GM12878 (cell line): Measurements from ENCODE around the gene PC. TPM values are rescaled to one million over a fixed set of nuclear protein-coding genes. Genes with fewer than 3 reads are reported as not detected.

Experiments
- ATAC-seq: fragments of 200-7000 bp; cut with Tn5 transposase; 3 replicates; pipeline ENCODE4 v1.9.1; 2020; ENCODE audit warnings: mild to moderate bottlenecking, moderate library complexity
- BruUV-seq: library from RNA; stranded (reverse); fragments of 400-500 nt; replicated peaks from 2 replicates; lab custom pipeline; 2021; lab: Mats Ljungman, UMichigan
- CTCF ChIA-PET: fragments of 300-600 bp; sonication (Branson Sonifier 250); formaldehyde crosslinking; extraction: SDS; loops from one replicate; lab custom pipeline; 2021; ENCODE audit warnings: inconsistent platforms; lab: Yijun Ruan, JAX
- POLR2A ChIA-PET: fragments of 350-600 bp; formaldehyde crosslinking; extraction: SDS; loops from one replicate; lab custom pipeline; 2021; ENCODE audit warnings: inconsistent platforms; lab: Charles Lee
- RAD21 ChIA-PET: fragments of 300-600 bp; sonication (Branson Sonifier 250); formaldehyde crosslinking; loops from one replicate; lab custom pipeline; 2023; ENCODE audit warnings: antibody characterized with exemption; ENCODE audit not compliant: unreplicated experiment; lab: Charles Lee
- SMC1A ChIA-PET: fragments of 300-600 bp; sonication (Branson Sonifier 250); formaldehyde crosslinking; loops from one replicate; lab custom pipeline; 2023; ENCODE audit not compliant: unreplicated experiment, uncharacterized antibody; lab: Charles Lee
- DNase-seq: peaks from one replicate; pipeline ENCODE4 v3.0.0-alpha.2; 2011; ENCODE audit warnings: low read depth, low spot score
- FAIRE-seq: peaks from 3 replicates; lab custom pipeline; 2011; peaks lifted over from hg19 to GRCh38; lab: Jason Lieb, UNC
- H2AFZ ChIP-seq: 2 replicates; pipeline ENCODE4 v1.6.0; 2011; ENCODE audit warnings: low read depth, low read length, control low read depth; ENCODE audit not compliant: control insufficient read depth
- H3K27ac ChIP-seq: 2 replicates; pipeline ENCODE4 v1.5.1; 2011; ENCODE audit warnings: control low read depth; ENCODE audit not compliant: control insufficient read depth, insufficient read depth
- H3K27me3 ChIP-seq, 2 experiments: replicated peaks in 1 of 2; 2 replicates each; pipeline versions ENCODE4 v1.6.0 to v1.6.1; 2011; ENCODE audit warnings: low read length in 1 of 2; ENCODE audit not compliant: control insufficient read depth in 2 of 2, insufficient read depth in 2 of 2
- H3K36me3 ChIP-seq, 2 experiments: 2 replicates each; pipeline ENCODE4 v1.5.1; 2011; ENCODE audit warnings: low read length in 1 of 2; ENCODE audit not compliant: control insufficient read depth in 2 of 2, insufficient read depth in 2 of 2
- H3K4me1 ChIP-seq: 2 replicates; pipeline ENCODE4 v1.6.1; 2011; ENCODE audit warnings: mild to moderate bottlenecking, low read length, moderate library complexity, mixed read lengths; ENCODE audit not compliant: control insufficient read depth, insufficient read depth
- H3K4me2 ChIP-seq: 2 replicates; pipeline ENCODE4 v1.6.0; 2011; ENCODE audit warnings: control low read depth; ENCODE audit not compliant: control insufficient read depth, insufficient read depth
- H3K4me3 ChIP-seq: fragments of 200-600 bp; sonication (generic); 2 replicates; pipeline ENCODE4 v1.5.1; 2016
- H3K79me2 ChIP-seq: 2 replicates; pipeline ENCODE4 v1.6.0; 2011; ENCODE audit warnings: low read length; ENCODE audit not compliant: control insufficient read depth, insufficient read depth
- H3K9ac ChIP-seq: 2 replicates; pipeline ENCODE4 v1.8.0; 2011; ENCODE audit warnings: low read length, control low read depth, mixed read lengths; ENCODE audit not compliant: control insufficient read depth, insufficient read depth
- H3K9me3 ChIP-seq: replicated peaks from 3 replicates; pipeline ENCODE4 v1.5.1; 2011; ENCODE audit warnings: mild to moderate bottlenecking, low read length; ENCODE audit not compliant: control insufficient read depth, insufficient read depth
- H4K20me1 ChIP-seq: 2 replicates; pipeline ENCODE4 v1.6.0; 2011; ENCODE audit not compliant: control insufficient read depth, insufficient read depth
- BACH1 ChIP-seq: fragments of 450-650 bp; IDR thresholded peaks from 2 replicates; pipeline ENCODE4 v1.6.1; 2017; ENCODE audit warnings: mild to moderate bottlenecking, borderline replicate concordance
- CHD1 ChIP-seq: IDR thresholded peaks from 2 replicates; pipeline ENCODE4 v1.6.1; 2012; ENCODE audit warnings: low read depth, low read length, improper control_type of control experiment
- CTCF ChIP-seq, 3 experiments: IDR thresholded peaks in 2 of 3; conservative IDR thresholded peaks in 1 of 3; 2 replicates each; pipeline ENCODE4 v1.5.1; 2011; ENCODE audit warnings: low read depth in 3 of 3, low read length in 3 of 3, mild to moderate bottlenecking in 3 of 3, control low read depth in 2 of 3, moderate library complexity in 2 of 3, inconsistent platforms in 1 of 3, mixed read lengths in 1 of 3; ENCODE audit not compliant: control insufficient read depth in 2 of 3, insufficient read depth in 1 of 3; ENCODE audit errors: extremely low read depth in 1 of 3
- EED ChIP-seq: sonication (generic); IDR thresholded peaks from 2 replicates; pipeline ENCODE4 v1.6.1; 2016; ENCODE audit warnings: antibody characterized with exemption, low read depth
- SMAD1 ChIP-seq: fragments of 450-650 bp; IDR thresholded peaks from 2 replicates; pipeline ENCODE4 v1.6.1; 2018; ENCODE audit warnings: mild to moderate bottlenecking, low read depth; ENCODE audit not compliant: partially characterized antibody
- ZNF217 ChIP-seq: fragments of 450-650 bp; IDR thresholded peaks from 2 replicates; pipeline ENCODE4 v1.6.1; 2017; ENCODE audit warnings: antibody characterized with exemption, mild to moderate bottlenecking
- WGBS: methylation state at CpG from one replicate; pipeline ENCODE4 v1.1.6; 2016; ENCODE audit warnings: low lambda C conversion rate; ENCODE audit not compliant: insufficient replicate concordance, insufficient coverage; ENCODE audit errors: missing lambda C conversion rate; 5-methylcytosine and 5-hydroxymethylcytosine counted together
- in situ Hi-C: fragments of 300-500 bp; cut with MboI; formaldehyde crosslinking; loops from 9 replicates; pipeline ENCODE4 v1.14.3; 2018; ENCODE audit warnings: mixed read lengths
- intact Hi-C: fragments of 100-400 bp; cut with micrococcal nuclease; formaldehyde crosslinking; loops from one replicate; pipeline ENCODE4 v1.14.2; 2022; ENCODE audit not compliant: unreplicated experiment
- polyA plus RNA-seq, 11 experiments: library from polyadenylated mRNA; depleted of rRNA in 4 of 11; unstranded in 6 of 11; stranded (reverse) in 5 of 11; fragments of >200 nt; fragmentation: Nextera tagmentation in 4 of 11; fragmentation: Illumina TruSeq in 1 of 11; extraction: Ambion mirVana in 4 of 11; extraction: Trizol in 1 of 11; gene quantifications; 1 replicate in 1 of 11; 2 replicates in 10 of 11; pipeline versions ENCODE4 v1.2.1 to v1.2.3, GENCODE V29; 2011 to 2016; ENCODE audit warnings: inconsistent platforms in 2 of 11, missing spikeins in 2 of 11, low read depth in 1 of 11
- total RNA-seq, 4 experiments: library from RNA; depleted of rRNA in 3 of 4; stranded (reverse); fragments of >200 nt in 3 of 4; fragmentation: Illumina TruSeq in 1 of 4; extraction: Trizol in 1 of 4; gene quantifications; 2 replicates each; pipeline versions ENCODE4 v1.2.1 to v1.2.3, GENCODE V29; 2013 to 2021

PC gene
- total and polyA plus RNA-seq, 10 of the 15 experiments (the other 5 are each of a cell fraction or from before 2014, with no cell fraction given), result 0.22 to 10.3 (median 4.5) TPM

- CTCF ChIA-PET, result no interaction called here
- 41% methylated on average over 13 of the region's 13 CpGs for WGBS
- Histone ChIP-seq H3K9me3 (no peaks in the 10 kb centered on the region; the same call in 2 of the 3 replicates), H2AFZ (no peak overlapping the region), H4K20me1 (no peaks in the 10 kb centered on the region), H3K27me3 (no peaks in the 10 kb centered on the region), H3K4me3 (no peak overlapping the region), H3K4me2 (no peak overlapping the region), H3K27ac (no peak overlapping the region), H3K36me3 (no peaks in the 10 kb centered on the region), H3K9ac (no peak overlapping the region), H3K79me2 (no peaks in the 10 kb centered on the region), H3K4me1 (no peaks in the 10 kb centered on the region)
- TF ChIP-seq EED, result no peak
- TF ChIP-seq CTCF (IDR thresholded peaks at IDR 0.05 in 2 of 3, conservative IDR thresholded peaks at IDR 0.05 in 1 of 3; ENCODE audit: control insufficient read depth in 2 of 3, extremely low read depth in 1 of 3, insufficient read depth in 1 of 3, low read depth in 3 of 3, low read length in 3 of 3), result no peak
- TF ChIP-seq CHD1, result no peak
- no peak for TF ChIP-seq ZNF217
- TF ChIP-seq SMAD1, result no peak
- TF ChIP-seq BACH1, result no peak
- SMC1A ChIA-PET, result no interaction called here
- ATAC-seq (no peak), FAIRE-seq (no peak), DNase-seq (no peak)
- in situ Hi-C loops, result no loop called here
- POLR2A ChIA-PET, result no interaction called here
- no TSS peak for BruUV-seq
- intact Hi-C loops, result no loop called here
- RAD21 ChIA-PET, result no interaction called here
These were observed 29.9 kb upstream of the PC start for GRCh38 chr11:66987924-66988637.
